Activated CD4-positive, alpha-beta T cell treated with anti-CD3 and anti-CD28 coated beads for 36 hours (primary cell): ENCODE measurements around the gene OLFM2. TPM values are rescaled to one million over a fixed set of nuclear protein-coding genes. Genes with fewer than 3 reads are reported as not detected.
"Not testable (repeated sequence)": the region's sequence is repeated elsewhere in the genome, so short reads cannot be mapped to it uniquely, and the experiment has no call there.

Experiments
- ATAC-seq: fragments of 200-7000 bp; cut with Tn5 transposase; one replicate; pipeline ENCODE4 v1.10.0; 2021; ENCODE audit warnings: mild to moderate bottlenecking, moderate library complexity
- CTCF ChIA-PET: fragments of 350-600 bp; sonication (Branson Sonifier 250); formaldehyde crosslinking; loops from one replicate; lab custom pipeline; 2021; ENCODE audit warnings: antibody characterized with exemption; lab: Charles Lee
- POLR2A ChIA-PET: fragments of 350-600 bp; sonication (Branson Sonifier 250); formaldehyde crosslinking; loops from one replicate; lab custom pipeline; 2021; ENCODE audit warnings: antibody characterized with exemption, inconsistent platforms; lab: Charles Lee
- DNase-seq: peaks from one replicate; pipeline ENCODE4 v3.0.0-alpha.2; 2020
- H3K27ac Mint-ChIP-seq: one replicate; pipeline ENCODE4 v1.8.0; 2021; ENCODE audit warnings: mixed read lengths
- H3K27me3 Mint-ChIP-seq: one replicate; pipeline ENCODE4 v1.8.0; 2021; ENCODE audit warnings: mixed read lengths
- H3K36me3 Mint-ChIP-seq: one replicate; pipeline ENCODE4 v1.8.0; 2021; ENCODE audit warnings: low read depth, mixed read lengths
- H3K4me1 Mint-ChIP-seq: one replicate; pipeline ENCODE4 v1.8.0; 2021; ENCODE audit warnings: mixed read lengths
- H3K4me3 Mint-ChIP-seq: one replicate; pipeline ENCODE4 v1.8.0; 2021; ENCODE audit warnings: mild to moderate bottlenecking, moderate library complexity, mixed read lengths
- H3K9me3 Mint-ChIP-seq: one replicate; pipeline ENCODE4 v1.8.0; 2021; ENCODE audit warnings: low read depth, mixed read lengths
- intact Hi-C, 2 experiments: fragments of 100-400 bp; cut with DNase I in 1 of 2; cut with micrococcal nuclease in 1 of 2; formaldehyde crosslinking; loops; one replicate each; pipeline versions ENCODE4 v1.14.2 to v1.15.1; 2022 to 2024; cut with DNase I, micrococcal nuclease
- total RNA-seq, 2 experiments: library from RNA; stranded (reverse); gene quantifications; one replicate each; pipeline ENCODE4 v1.2.3, GENCODE V29; 2021

OLFM2 gene
- total RNA-seq, 2 experiments from 2014 or later, result 1.3 to 1.8 TPM

DNA sequence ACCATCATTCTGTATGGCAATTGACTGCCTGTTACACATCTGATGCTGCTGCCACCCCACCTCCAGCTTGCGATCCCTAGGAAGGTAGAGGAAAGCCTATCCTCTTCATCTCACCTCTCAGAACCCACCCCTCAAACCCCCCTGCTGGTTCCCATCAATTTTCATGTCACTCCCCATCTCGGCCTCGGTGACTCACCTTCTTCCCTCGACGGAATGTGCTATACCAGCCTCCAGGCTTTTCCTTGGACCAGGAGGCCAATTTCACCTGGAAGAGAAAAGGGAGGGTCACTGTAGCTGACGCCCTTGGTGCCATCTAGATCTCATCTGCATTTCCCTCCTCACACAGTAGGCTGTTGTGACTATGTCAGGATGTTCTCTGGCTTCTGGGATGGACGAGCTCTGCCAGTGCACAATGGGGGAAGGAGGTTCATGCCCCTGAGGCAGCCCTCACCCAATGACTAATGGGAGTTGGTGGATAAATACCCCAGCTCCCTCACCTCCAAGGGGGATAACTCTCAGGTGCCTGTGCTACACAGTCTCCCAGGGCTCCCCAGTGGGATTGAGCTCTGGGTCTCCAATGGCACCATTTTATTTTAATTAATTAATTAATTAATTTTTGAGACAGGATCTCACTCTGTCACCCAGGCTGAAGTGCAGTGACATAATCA lies 26.4 kb upstream of the OLFM2 start:
- Mint-ChIP-seq H3K36me3 (no peaks in the 10 kb centered on the region), H3K27me3 (peaks cover 26% of the 10 kb centered on the region), H3K4me1 (peaks cover 5% of the 10 kb centered on the region), H3K27ac (no peak overlapping the region), H3K9me3 (no peaks in the 10 kb centered on the region), H3K4me3 (no peak overlapping the region)
- ChIA-PET CTCF (interaction anchor here (0.5 to 2.0 kb wide), 3 partner anchors 37 to 417 kb away, joined by 3 to 7 read pairs (median 3); no protein-coding TSS in a partner anchor), POLR2A (no interaction called here)
- no peak for DNase-seq
- ATAC-seq, result no peak
- intact Hi-C loops, result no loop called here

DNA sequence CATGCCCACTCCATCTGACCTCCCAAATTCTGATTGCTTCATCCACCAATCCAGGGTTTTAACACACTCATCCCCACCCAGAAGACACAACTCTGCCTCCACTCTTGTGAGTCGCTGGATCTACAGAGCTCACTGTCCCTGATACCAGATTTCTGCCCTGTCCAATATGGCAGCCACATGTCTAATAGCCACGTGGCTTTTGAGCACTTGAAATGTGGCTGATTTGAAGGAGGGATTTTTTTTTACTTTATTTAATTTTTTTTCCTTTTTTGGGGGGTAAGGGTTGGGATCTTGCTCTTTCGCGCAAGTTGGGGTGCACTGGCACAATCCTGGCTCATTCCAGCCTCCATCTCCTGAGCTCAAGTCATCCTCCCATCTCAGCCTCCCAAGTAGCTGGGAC lies 24.8 kb upstream of the OLFM2 start:
- Mint-ChIP-seq H3K4me3 (no peak overlapping the region), H3K27me3 (peaks cover 17% of the 10 kb centered on the region), H3K4me1 (no peaks in the 10 kb centered on the region), H3K36me3 (no peaks in the 10 kb centered on the region), H3K27ac (no peak overlapping the region), H3K9me3 (no peaks in the 10 kb centered on the region)
- ChIA-PET CTCF (no interaction called here), POLR2A (no interaction called here)
- intact Hi-C loops, result no loop called here
- DNase-seq, result no peak
- ATAC-seq, result no peak

- Mint-ChIP-seq H3K4me3 (no peak overlapping the region), H3K36me3 (no peaks in the 10 kb centered on the region), H3K27ac (no peak overlapping the region), H3K9me3 (no peaks in the 10 kb centered on the region), H3K4me1 (no peaks in the 10 kb centered on the region), H3K27me3 (peaks cover 8% of the 10 kb centered on the region)
- intact Hi-C loops, result no loop called here
- ChIA-PET POLR2A (no interaction called here), CTCF (interaction anchor here (0.7 to 1.0 kb wide), 3 partner anchors 42 to 686 kb away, joined by 4 to 5 read pairs (median 4); no protein-coding TSS in a partner anchor)
- DNase-seq (no peak), ATAC-seq (no peak)
Measured at GRCh38 chr19:9958379-9958821, 22.1 kb upstream of the OLFM2 start.

GRCh38 chr19:9956956-9957355 lies 20.6 kb upstream of the OLFM2 start:
- no peaks in the 10 kb centered on the region for H3K4me1 Mint-ChIP-seq
- POLR2A ChIA-PET, result no interaction called here
- no peaks in the 10 kb centered on the region for H3K9me3 Mint-ChIP-seq
- no peak overlapping the region for H3K27ac Mint-ChIP-seq
- no peak for DNase-seq
- intact Hi-C loops, result no loop called here
- H3K27me3 Mint-ChIP-seq, result peaks cover 3% of the 10 kb centered on the region
- H3K4me3 Mint-ChIP-seq, result no peak overlapping the region
- no peaks in the 10 kb centered on the region for H3K36me3 Mint-ChIP-seq
- no peak for ATAC-seq
- CTCF ChIA-PET, result interaction anchor here (1.0 to 1.4 kb wide), 2 partner anchors 14 to 26 kb away, joined by 3 to 4 read pairs; no protein-coding TSS in a partner anchor

- ATAC-seq (no peak), DNase-seq (no peak)
- no peaks in the 10 kb centered on the region for H3K9me3 Mint-ChIP-seq
- peaks cover 2% of the 10 kb centered on the region for H3K27me3 Mint-ChIP-seq
- no peaks in the 10 kb centered on the region for H3K4me1 Mint-ChIP-seq
- no peak overlapping the region for H3K27ac Mint-ChIP-seq
- POLR2A ChIA-PET, result no interaction called here
- no peak overlapping the region for H3K4me3 Mint-ChIP-seq
- intact Hi-C loops, result no loop called here
- CTCF ChIA-PET, result interaction anchor here (0.6 to 2.1 kb wide), 3 partner anchors 10 to 1610 kb away, joined by 3 to 7 read pairs (median 5); no protein-coding TSS in a partner anchor
- H3K36me3 Mint-ChIP-seq, result no peaks in the 10 kb centered on the region
Measured at GRCh38 chr19:9953802-9954542, 17.7 kb upstream of the OLFM2 start.

- Mint-ChIP-seq H3K36me3 (no peaks in the 10 kb centered on the region), H3K27ac (no peak overlapping the region), H3K4me1 (no peaks in the 10 kb centered on the region), H3K4me3 (no peak overlapping the region), H3K27me3 (peaks cover 3% of the 10 kb centered on the region), H3K9me3 (no peaks in the 10 kb centered on the region)
- ATAC-seq (no peak), DNase-seq (no peak)
- ChIA-PET POLR2A (no interaction called here), CTCF (interaction anchor here (0.6 to 1.0 kb wide), 2 partner anchors 18 to 20 kb away, joined by 3 to 4 read pairs; no protein-coding TSS in a partner anchor)
- intact Hi-C loops, result no loop called here
Measured at GRCh38 chr19:9952276-9952675, 16.0 kb upstream of the OLFM2 start.

DNA sequence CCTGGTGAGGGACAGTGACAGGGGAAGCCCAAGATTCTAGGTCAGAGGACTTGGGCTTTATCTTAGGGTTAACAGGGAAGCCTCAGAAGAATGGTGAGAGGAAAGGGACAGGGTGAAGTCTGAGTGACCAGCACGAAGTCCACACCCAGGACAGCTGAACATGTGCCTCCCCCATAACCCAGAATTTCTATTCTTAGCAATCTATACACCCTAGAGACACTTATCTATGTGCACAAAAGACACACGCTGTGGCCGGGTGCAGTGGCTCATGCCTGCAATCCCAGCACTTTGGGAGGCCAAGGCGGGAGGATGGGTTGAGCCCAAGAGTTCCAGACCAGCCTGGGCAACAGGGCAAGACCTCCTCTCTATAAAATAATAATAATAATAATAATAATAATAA lies 11.1 kb upstream of the OLFM2 start:
- POLR2A ChIA-PET, result no interaction called here

GRCh38 chr19:9946528-9947125 lies 10.3 kb upstream of the OLFM2 start:
- H3K27ac Mint-ChIP-seq, ATAC-seq, DNase-seq, H3K36me3 Mint-ChIP-seq, H3K4me1 Mint-ChIP-seq, H3K4me3 Mint-ChIP-seq, intact Hi-C loops, H3K9me3 Mint-ChIP-seq, POLR2A ChIA-PET: not testable (repeated sequence)
- H3K27me3 Mint-ChIP-seq, result peaks cover 17% of the 10 kb centered on the region
- CTCF ChIA-PET, result interaction anchor here (0.6 to 1.4 kb wide), 3 partner anchors 16 to 996 kb away, joined by 3 to 4 read pairs (median 3); no protein-coding TSS in a partner anchor

More for the DNA sequence above, 11.1 kb upstream of the OLFM2 start:
- H3K27me3 Mint-ChIP-seq, result peaks cover 12% of the 10 kb centered on the region
- CTCF ChIA-PET, result interaction anchor here (1.4 kb wide), 1 partner anchor 17 kb away, joined by 3 read pairs; no protein-coding TSS in a partner anchor
- H3K27ac Mint-ChIP-seq, result no peak overlapping the region
- no peak for ATAC-seq
- intact Hi-C loops, result no loop called here
- DNase-seq, result no peak
- H3K9me3 Mint-ChIP-seq, result peaks cover under 1% of the 10 kb centered on the region
- H3K4me3 Mint-ChIP-seq, result no peak overlapping the region
- no peaks in the 10 kb centered on the region for H3K4me1 Mint-ChIP-seq
- H3K36me3 Mint-ChIP-seq, result no peaks in the 10 kb centered on the region

- intact Hi-C loops, result no loop called here
- no peaks in the 10 kb centered on the region for H3K36me3 Mint-ChIP-seq
- ChIA-PET POLR2A (no interaction called here), CTCF (interaction anchor here (0.5 to 0.6 kb wide), 2 partner anchors 959 to 997 kb away, joined by 3 to 4 read pairs; no protein-coding TSS in a partner anchor)
- no peak overlapping the region for H3K27ac Mint-ChIP-seq
- H3K4me3 Mint-ChIP-seq, result no peak overlapping the region
- no peaks in the 10 kb centered on the region for H3K4me1 Mint-ChIP-seq
- DNase-seq (no peak), ATAC-seq (no peak)
- H3K9me3 Mint-ChIP-seq, result peaks cover 8% of the 10 kb centered on the region
- H3K27me3 Mint-ChIP-seq, result peaks cover 22% of the 10 kb centered on the region
Measured at GRCh38 chr19:9945319-9945966, 9.1 kb upstream of the OLFM2 start.

DNA sequence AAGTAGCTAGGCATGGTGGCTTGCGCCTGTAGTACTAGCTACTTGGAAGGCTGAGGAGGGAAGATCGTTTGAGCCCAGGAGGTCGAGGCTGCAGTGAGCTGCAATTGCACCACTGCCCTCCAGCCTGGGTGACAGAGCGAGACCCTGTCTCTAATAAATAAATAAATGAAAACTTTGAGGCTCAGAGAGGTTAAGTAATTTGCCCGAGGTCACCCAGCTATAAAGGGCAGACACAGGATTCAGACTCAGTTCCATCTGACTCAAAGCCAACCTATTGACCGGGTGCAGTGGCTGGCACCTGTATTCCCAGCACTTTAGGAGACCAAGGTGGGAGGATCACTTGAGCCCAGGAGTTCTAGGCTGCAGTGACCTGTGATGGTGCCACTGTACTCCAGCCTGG lies 7.4 kb upstream of the OLFM2 start:
- Mint-ChIP-seq H3K4me1 (no peaks in the 10 kb centered on the region), H3K36me3 (no peaks in the 10 kb centered on the region), H3K9me3 (peaks cover 8% of the 10 kb centered on the region), H3K27ac (no peak overlapping the region), H3K27me3 (peaks cover 23% of the 10 kb centered on the region), H3K4me3 (no peak overlapping the region)
- ChIA-PET POLR2A (no interaction called here), CTCF (interaction anchor here (0.6 to 1.3 kb wide), 5 partner anchors 10 to 164 kb away, joined by 3 to 5 read pairs (median 4); no protein-coding TSS in a partner anchor)
- intact Hi-C loops, result no loop called here
- no peak for ATAC-seq
- DNase-seq, result no peak

- Mint-ChIP-seq H3K9me3 (peaks cover 8% of the 10 kb centered on the region), H3K27me3 (peaks cover 29% of the 10 kb centered on the region), H3K27ac (no peak overlapping the region), H3K4me1 (peaks cover 5% of the 10 kb centered on the region), H3K4me3 (no peak overlapping the region), H3K36me3 (no peaks in the 10 kb centered on the region)
- DNase-seq, result no peak
- ChIA-PET CTCF (interaction anchor here (0.6 to 1.3 kb wide), 3 partner anchors 9 to 264 kb away, joined by 3 read pairs; no protein-coding TSS in a partner anchor), POLR2A (no interaction called here)
- no peak for ATAC-seq
- intact Hi-C loops, result no loop called here
Measured at GRCh38 chr19:9941671-9942070, 5.4 kb upstream of the OLFM2 start.
